Endodermal cell (in vitro differentiated cells): ENCODE data around the gene DENND1A. TPM values are rescaled to one million over a fixed set of nuclear protein-coding genes. Genes with fewer than 3 reads are reported as not detected.
A peak's percentile ranks its signal among the peaks of the same experiment; 100 is the strongest.

Experiments used
- DNase-seq: peaks from one replicate; pipeline ENCODE4 v3.0.0-alpha.2; 2017
- H3K27ac ChIP-seq: 2 replicates; pipeline ENCODE4 v1.5.1; 2013; ENCODE audit warnings: mild to moderate bottlenecking, low read depth, low read length, moderate library complexity
- H3K27me3 ChIP-seq: 2 replicates; pipeline ENCODE4 v1.6.1; 2013; ENCODE audit warnings: mild to moderate bottlenecking, low read length, moderate library complexity; ENCODE audit not compliant: insufficient read depth, control insufficient read depth, poor library complexity, severe bottlenecking
- H3K36me3 ChIP-seq: 2 replicates; pipeline ENCODE4 v1.7.0; 2013; ENCODE audit warnings: mild to moderate bottlenecking, low read length, moderate library complexity; ENCODE audit not compliant: control insufficient read depth, insufficient read depth
- H3K4me1 ChIP-seq: one replicate; pipeline ENCODE4 v1.7.0; 2013; ENCODE audit warnings: low read length; ENCODE audit not compliant: control insufficient read depth, insufficient read depth
- H3K4me3 ChIP-seq: 2 replicates; pipeline ENCODE4 v1.5.1; 2013; ENCODE audit warnings: mild to moderate bottlenecking, low read length, moderate library complexity
- H3K9ac ChIP-seq: 2 replicates; pipeline ENCODE4 v1.6.1; 2013; ENCODE audit warnings: mild to moderate bottlenecking, low read length, moderate library complexity; ENCODE audit not compliant: poor library complexity, severe bottlenecking; ENCODE audit errors: extremely low read depth
- H3K9me3 ChIP-seq: 2 replicates; pipeline ENCODE4 v1.6.1; 2013; ENCODE audit warnings: mild to moderate bottlenecking, low read length, moderate library complexity; ENCODE audit not compliant: control insufficient read depth
- H3K27ac Mint-ChIP-seq: 2 replicates; pipeline ENCODE4 v1.8.0; 2020; ENCODE audit warnings: mixed read lengths
- H3K27me3 Mint-ChIP-seq: 2 replicates; pipeline ENCODE4 v1.8.0; 2021; ENCODE audit warnings: mild to moderate bottlenecking, mixed read lengths; ENCODE audit not compliant: insufficient read depth
- H3K36me3 Mint-ChIP-seq: 2 replicates; pipeline ENCODE4 v1.8.0; 2020; ENCODE audit warnings: low read depth, mixed read lengths
- H3K4me1 Mint-ChIP-seq: 2 replicates; pipeline ENCODE4 v1.8.0; 2020; ENCODE audit warnings: mixed read lengths
- H3K4me3 Mint-ChIP-seq: 2 replicates; pipeline ENCODE4 v1.8.0; 2020; ENCODE audit warnings: mild to moderate bottlenecking, moderate library complexity, mixed read lengths
- H3K9me3 Mint-ChIP-seq: 2 replicates; pipeline ENCODE4 v1.8.0; 2020; ENCODE audit warnings: mild to moderate bottlenecking, mixed read lengths
- CTCF ChIP-seq: fragments of 200-600 bp; sonication (generic); conservative IDR thresholded peaks from 2 replicates; pipeline ENCODE4 v1.5.0; 2021; ENCODE audit warnings: antibody characterized with exemption, mild to moderate bottlenecking
- WGBS, 2 experiments: methylation state at CpG; one replicate each; pipeline versions ENCODE4 v1.1.5 to v1.1.7; 2013; ENCODE audit warnings: missing lambda C conversion rate in 2 of 2, mixed read lengths in 1 of 2; ENCODE audit not compliant: insufficient coverage in 1 of 2, insufficient read length in 1 of 2; 5-methylcytosine and 5-hydroxymethylcytosine counted together
- total RNA-seq, 2 donors: library from RNA; stranded (reverse); fragmentation: NEBNext Ultra II Directional in 1 of 2; extraction: Animal tissue kit (Norgen Biotek cat#: 25700) in 1 of 2; gene quantifications; 2 replicates in 1 of 2; 3 replicates in 1 of 2; pipeline ENCODE4 v1.2.1, GENCODE V29; 2021

The DENND1A gene
- total RNA-seq, 2 donors from 2014 or later: 29.5 to 38.4 TPM

GRCh38 chr9:123832176-123832575 is 97.8 kb downstream of the DENND1A start:
- Histone ChIP-seq H3K27me3 (no peaks in the 10 kb centered on the region), H3K4me3 (no peak overlapping the region), H3K36me3 (no peaks in the 10 kb centered on the region), H3K4me1 (peaks cover 12% of the 10 kb centered on the region), H3K9me3 (peaks cover 41% of the 10 kb centered on the region), H3K27ac (no peak overlapping the region), H3K9ac (no peak overlapping the region)
- DNase-seq: no peak
- no peak overlapping the region for H3K27ac Mint-ChIP-seq
- H3K9me3 Mint-ChIP-seq: peaks cover 38% of the 10 kb centered on the region
- no peak for TF ChIP-seq CTCF
- H3K36me3 Mint-ChIP-seq: peaks cover 34% of the 10 kb centered on the region
- no peak overlapping the region for H3K4me3 Mint-ChIP-seq
- no peaks in the 10 kb centered on the region for H3K27me3 Mint-ChIP-seq
- H3K4me1 Mint-ChIP-seq: peaks cover 26% of the 10 kb centered on the region

GRCh38 chr9:123828449-123828848 is 101.5 kb downstream of the DENND1A start:
- H3K4me1 Mint-ChIP-seq: peaks cover 15% of the 10 kb centered on the region
- H3K4me1 ChIP-seq: peaks cover 1% of the 10 kb centered on the region
- peaks cover 38% of the 10 kb centered on the region for H3K9me3 Mint-ChIP-seq
- peak overlapping the region; percentile 56 for H3K4me3 ChIP-seq
- DNase-seq: no peak
- no peak overlapping the region for H3K27ac ChIP-seq
- no peaks in the 10 kb centered on the region for H3K36me3 ChIP-seq
- no peak overlapping the region for H3K9ac ChIP-seq
- no peaks in the 10 kb centered on the region for H3K27me3 Mint-ChIP-seq
- no peak for TF ChIP-seq CTCF
- H3K36me3 Mint-ChIP-seq: peaks cover 34% of the 10 kb centered on the region
- H3K9me3 ChIP-seq: peaks cover 41% of the 10 kb centered on the region
- H3K4me3 Mint-ChIP-seq: no peak overlapping the region
- H3K27me3 ChIP-seq: no peaks in the 10 kb centered on the region
- no peak overlapping the region for H3K27ac Mint-ChIP-seq

GRCh38 chr9:123825342-123826060 is 104.4 kb downstream of the DENND1A start:
- no peaks in the 10 kb centered on the region for H3K27me3 ChIP-seq
- Mint-ChIP-seq H3K27me3 (no peaks in the 10 kb centered on the region), H3K36me3 (peaks cover 23% of the 10 kb centered on the region), H3K27ac (no peak overlapping the region), H3K4me1 (peaks cover 18% of the 10 kb centered on the region), H3K4me3 (no peak overlapping the region), H3K9me3 (peaks cover 29% of the 10 kb centered on the region)
- H3K36me3 ChIP-seq: no peaks in the 10 kb centered on the region
- H3K4me1 ChIP-seq: peaks cover 4% of the 10 kb centered on the region
- DNase-seq: no peak
- H3K9ac ChIP-seq: no peak overlapping the region
- no peak overlapping the region for H3K27ac ChIP-seq
- peak; percentile 67 for TF ChIP-seq CTCF
- peaks cover 30% of the 10 kb centered on the region for H3K9me3 ChIP-seq
- WGBS, 2 experiments: 90 to 99% methylated on average over 1 to 5 of the region's 5 CpGs
- no peak overlapping the region for H3K4me3 ChIP-seq
